ENCODE data around the gene LRRC28. TPM values are rescaled to one million over a fixed set of nuclear protein-coding genes. Genes with fewer than 3 reads are reported as not detected.
A peak's percentile ranks its signal among the peaks of the same experiment; 100 is the strongest.

Gene LRRC28
- total RNA-seq, 4 donors from 2014 or later: 29.3 to 39.7 (median 34.8) TPM

- intact Hi-C loops (cut with DNase I; ENCODE audit: low total_unique reads): no loop called here
- DNase-seq (ENCODE audit: low spot score in 2 of 2): no peak
- TF ChIP-seq POLR2A (IDR thresholded peaks at IDR 0.05) (no peak), CTCF (IDR thresholded peaks at IDR 0.05) (no peak)
- H3K4me3 ChIP-seq (ENCODE audit: low read depth, poor library complexity, severe bottlenecking): no peak overlapping the region
- 91 to 98% methylated on average over 8 of the region's 8 CpGs for WGBS, 2 donors
These were observed 160.0 kb downstream of the LRRC28 start for GRCh38 chr15:99411234-99411633.

- 72 to 89% methylated on average over 6 of the region's 6 CpGs for WGBS, 2 donors
- no peak for DNase-seq (ENCODE audit: low spot score in 2 of 2)
- intact Hi-C loops (cut with DNase I; ENCODE audit: low total_unique reads): no loop called here
- H3K4me3 ChIP-seq (ENCODE audit: low read depth, poor library complexity, severe bottlenecking): no peak overlapping the region
- TF ChIP-seq CTCF (IDR thresholded peaks at IDR 0.05) (no peak), POLR2A (IDR thresholded peaks at IDR 0.05) (no peak)
These were observed 160.8 kb downstream of the LRRC28 start for GRCh38 chr15:99412082-99412481.

GRCh38 chr15:99412626-99413025 lies 161.3 kb downstream of the LRRC28 start:
- DNase-seq (ENCODE audit: low spot score in 2 of 2): no peak
- TF ChIP-seq POLR2A (IDR thresholded peaks at IDR 0.05): no peak
- no peak for TF ChIP-seq CTCF (IDR thresholded peaks at IDR 0.05)
- intact Hi-C loops (cut with DNase I; ENCODE audit: low total_unique reads): no loop called here
- WGBS, 2 donors: 88 to 96% methylated on average over 8 of the region's 8 CpGs
- no peak overlapping the region for H3K4me3 ChIP-seq (ENCODE audit: low read depth, poor library complexity, severe bottlenecking)

- intact Hi-C loops (cut with DNase I; ENCODE audit: low total_unique reads): no loop called here
These were observed 162.9 kb downstream of the LRRC28 start for GRCh38 chr15:99413955-99414754.

GRCh38 chr15:99414755-99415731 lies 163.8 kb downstream of the LRRC28 start:
- intact Hi-C loops (cut with DNase I; ENCODE audit: low total_unique reads): no loop called here
- peak in 1 of 2 donors; percentile 81 for DNase-seq (ENCODE audit: low spot score in 2 of 2)
- TF ChIP-seq POLR2A (IDR thresholded peaks at IDR 0.05): no peak
- TF ChIP-seq CTCF (IDR thresholded peaks at IDR 0.05): no peak
- WGBS, 2 donors: 85% methylated on average over 24 to 25 of the region's 25 CpGs
- no peak overlapping the region for H3K4me3 ChIP-seq (ENCODE audit: low read depth, poor library complexity, severe bottlenecking)

More at GRCh38 chr15:99413955-99414754, 162.9 kb downstream of the LRRC28 start:
- DNase-seq (ENCODE audit: low spot score in 2 of 2): peak in 1 of 2 donors; percentile 72
- WGBS, 2 donors: 88 to 94% methylated on average over 19 to 21 of the region's 21 CpGs
- TF ChIP-seq POLR2A (IDR thresholded peaks at IDR 0.05): no peak
- no peak for TF ChIP-seq CTCF (IDR thresholded peaks at IDR 0.05)
- no peak overlapping the region for H3K4me3 ChIP-seq (ENCODE audit: low read depth, poor library complexity, severe bottlenecking)

All from lower leg skin (tissue), 4 donors.